Activated T-cell treated with anti-CD3 and anti-CD28 coated beads, Interleukin-2, amount 50 U/mL, for 4 hours (primary cell): ENCODE data around the gene SLC28A2. TPM values are rescaled to one million over a fixed set of nuclear protein-coding genes. Genes with fewer than 3 reads are reported as not detected.

Experiments used
- ATAC-seq, 2 donors: fragments of 200-7000 bp; cut with Tn5 transposase; one replicate each; pipeline ENCODE4 v1.10.0; 2021
- DNase-seq: peaks from one replicate; pipeline ENCODE4 v3.0.0-alpha.2; 2020
- H3K27me3 Mint-ChIP-seq: one replicate; pipeline ENCODE4 v1.8.0; 2021; ENCODE audit warnings: low read depth, mixed read lengths
- H3K36me3 Mint-ChIP-seq: one replicate; pipeline ENCODE4 v1.8.0; 2022; ENCODE audit warnings: mixed read lengths; ENCODE audit not compliant: insufficient read depth
- H3K4me1 Mint-ChIP-seq: one replicate; pipeline ENCODE4 v1.8.0; 2021; ENCODE audit warnings: low read depth, mixed read lengths
- H3K4me3 Mint-ChIP-seq: one replicate; pipeline ENCODE4 v1.8.0; 2021; ENCODE audit warnings: mild to moderate bottlenecking, moderate library complexity, mixed read lengths
- H3K9me3 Mint-ChIP-seq: one replicate; pipeline ENCODE4 v1.8.0; 2021; ENCODE audit warnings: mixed read lengths
- total RNA-seq, 3 donors: library from RNA; stranded (reverse); gene quantifications; one replicate each; pipeline ENCODE4 v1.2.1, GENCODE V29; 2021

The SLC28A2 gene, protein sequence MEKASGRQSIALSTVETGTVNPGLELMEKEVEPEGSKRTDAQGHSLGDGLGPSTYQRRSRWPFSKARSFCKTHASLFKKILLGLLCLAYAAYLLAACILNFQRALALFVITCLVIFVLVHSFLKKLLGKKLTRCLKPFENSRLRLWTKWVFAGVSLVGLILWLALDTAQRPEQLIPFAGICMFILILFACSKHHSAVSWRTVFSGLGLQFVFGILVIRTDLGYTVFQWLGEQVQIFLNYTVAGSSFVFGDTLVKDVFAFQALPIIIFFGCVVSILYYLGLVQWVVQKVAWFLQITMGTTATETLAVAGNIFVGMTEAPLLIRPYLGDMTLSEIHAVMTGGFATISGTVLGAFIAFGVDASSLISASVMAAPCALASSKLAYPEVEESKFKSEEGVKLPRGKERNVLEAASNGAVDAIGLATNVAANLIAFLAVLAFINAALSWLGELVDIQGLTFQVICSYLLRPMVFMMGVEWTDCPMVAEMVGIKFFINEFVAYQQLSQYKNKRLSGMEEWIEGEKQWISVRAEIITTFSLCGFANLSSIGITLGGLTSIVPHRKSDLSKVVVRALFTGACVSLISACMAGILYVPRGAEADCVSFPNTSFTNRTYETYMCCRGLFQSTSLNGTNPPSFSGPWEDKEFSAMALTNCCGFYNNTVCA
- under 1 TPM in 1 of 3 donors, not detected in 2; 0.14 TPM for total RNA-seq

GRCh38 chr15:45251888-45252287, at the start of gene SLC28A2:
TSS of gene SLC28A2 (plus strand) at chr15:45252234. CDS start at chr15:45253216, 982 bp downstream.
- Mint-ChIP-seq H3K9me3 (peaks cover 3% of the 10 kb centered on the region), H3K4me1 (no peaks in the 10 kb centered on the region), H3K4me3 (no peak within 1 kb of the TSS), H3K36me3 (peaks cover 8% of the 10 kb centered on the region), H3K27me3 (no peaks in the 10 kb centered on the region)
- ATAC-seq: no peak
- no peak for DNase-seq

- Mint-ChIP-seq H3K36me3 (no peaks in the 10 kb centered on the region), H3K4me3 (no peak overlapping the region), H3K4me1 (peaks cover 16% of the 10 kb centered on the region), H3K27me3 (peaks cover 6% of the 10 kb centered on the region), H3K9me3 (no peaks in the 10 kb centered on the region)
- ATAC-seq: no peak
- no peak for DNase-seq
These were observed 48.9 kb upstream of the SLC28A2 start for GRCh38 chr15:45203182-45203581.

- ATAC-seq (peak; percentile 45 to 49), DNase-seq (peak; percentile 36)
- Mint-ChIP-seq H3K4me1 (peaks cover 7% of the 10 kb centered on the region), H3K9me3 (no peaks in the 10 kb centered on the region), H3K36me3 (no peaks in the 10 kb centered on the region), H3K27me3 (peaks cover 15% of the 10 kb centered on the region), H3K4me3 (no peak overlapping the region)
These were observed 46.8 kb upstream of the SLC28A2 start for GRCh38 chr15:45205192-45205591.

GRCh38 chr15:45212493-45212892, 39.5 kb upstream of the SLC28A2 start:
- ATAC-seq (no peak), DNase-seq (no peak)
- Mint-ChIP-seq H3K36me3 (no peaks in the 10 kb centered on the region), H3K27me3 (peaks cover 13% of the 10 kb centered on the region), H3K9me3 (no peaks in the 10 kb centered on the region), H3K4me3 (no peak overlapping the region), H3K4me1 (no peaks in the 10 kb centered on the region)

DNA sequence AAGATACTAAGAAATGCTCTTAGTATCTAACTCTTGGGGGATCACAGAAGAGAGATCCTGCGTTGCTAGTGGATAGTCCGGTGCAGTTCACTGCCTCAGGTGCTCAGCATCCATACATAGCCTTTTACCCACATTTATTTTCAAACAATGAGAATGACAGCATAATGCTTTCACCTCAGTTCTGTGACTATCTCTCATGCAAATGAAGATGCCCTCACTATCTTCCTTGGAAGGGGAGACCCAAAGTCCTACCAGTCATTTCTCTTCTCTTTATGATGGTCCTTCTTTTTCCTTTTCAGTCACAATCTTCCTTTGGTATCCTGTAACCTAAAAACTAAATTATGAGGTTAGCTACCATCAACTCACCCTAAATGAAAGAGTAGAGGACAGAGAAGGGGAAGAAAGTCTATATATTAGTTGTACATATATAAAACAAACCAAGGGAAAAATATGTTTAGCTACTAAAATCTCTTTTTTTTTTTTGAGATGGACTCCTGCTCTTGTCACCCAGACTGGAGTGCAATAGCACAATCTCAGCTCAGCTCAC, 30.9 kb upstream of the SLC28A2 start:
- peaks cover 30% of the 10 kb centered on the region for H3K27me3 Mint-ChIP-seq
- DNase-seq: no peak
- H3K9me3 Mint-ChIP-seq: no peaks in the 10 kb centered on the region
- no peaks in the 10 kb centered on the region for H3K36me3 Mint-ChIP-seq
- no peaks in the 10 kb centered on the region for H3K4me1 Mint-ChIP-seq
- ATAC-seq: no peak
- no peak overlapping the region for H3K4me3 Mint-ChIP-seq

DNA sequence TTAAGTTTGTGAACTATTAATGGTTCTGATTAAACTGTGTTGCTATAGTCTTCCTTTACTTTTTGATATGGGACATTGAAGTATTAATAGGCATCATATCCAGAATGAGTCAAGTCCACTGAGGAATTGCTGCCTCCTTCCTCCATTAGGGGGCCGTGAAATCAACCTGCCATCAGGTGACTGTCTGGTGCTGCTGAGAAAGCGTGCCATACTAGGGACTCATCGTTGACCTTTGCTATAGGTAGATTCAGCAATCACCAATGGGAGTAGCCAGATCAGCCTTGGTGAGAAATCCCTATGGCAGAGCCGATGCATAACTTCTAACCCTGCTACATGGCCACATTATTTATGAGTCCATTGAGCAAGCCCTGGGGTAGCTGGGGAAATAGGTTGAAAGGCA, 30.1 kb upstream of the SLC28A2 start:
- ATAC-seq (no peak), DNase-seq (no peak)
- Mint-ChIP-seq H3K27me3 (peaks cover 34% of the 10 kb centered on the region), H3K36me3 (no peaks in the 10 kb centered on the region), H3K4me1 (no peaks in the 10 kb centered on the region), H3K9me3 (no peaks in the 10 kb centered on the region), H3K4me3 (no peak overlapping the region)

DNA sequence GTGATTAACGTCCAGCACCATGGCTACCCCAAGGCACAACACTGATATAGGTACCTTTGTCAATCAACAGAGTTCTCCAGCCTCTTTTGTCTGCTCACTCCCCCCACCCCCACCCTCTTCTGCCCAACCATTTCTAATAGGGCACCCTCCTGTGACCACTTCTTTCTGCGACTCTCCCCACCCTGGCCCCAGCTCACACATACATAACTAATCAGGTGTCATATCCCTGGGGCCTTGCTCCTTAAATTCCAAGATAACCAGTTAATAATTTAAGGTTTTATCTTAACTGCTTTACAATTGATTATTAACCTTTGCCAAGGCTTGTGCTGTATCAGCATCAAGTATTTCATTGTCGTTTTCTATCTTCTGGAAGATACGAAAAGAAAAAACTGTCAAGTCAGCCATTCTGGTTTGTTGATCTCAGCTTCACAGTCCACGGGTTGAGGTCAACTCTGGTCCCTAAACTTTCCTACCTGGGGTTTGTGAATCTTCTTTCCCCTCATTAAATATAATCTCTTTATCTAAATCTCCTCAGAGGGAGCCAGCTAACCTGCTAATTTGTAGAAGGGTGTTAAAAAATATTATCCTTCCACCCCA, 27.3 kb upstream of the SLC28A2 start:
- DNase-seq (no peak), ATAC-seq (no peak)
- H3K36me3 Mint-ChIP-seq: no peaks in the 10 kb centered on the region
- no peak overlapping the region for H3K4me3 Mint-ChIP-seq
- H3K9me3 Mint-ChIP-seq: no peaks in the 10 kb centered on the region
- no peaks in the 10 kb centered on the region for H3K4me1 Mint-ChIP-seq
- peaks cover 33% of the 10 kb centered on the region for H3K27me3 Mint-ChIP-seq

GRCh38 chr15:45225506-45226273, 26.3 kb upstream of the SLC28A2 start:
- Mint-ChIP-seq H3K4me3 (no peak overlapping the region), H3K27me3 (peaks cover 26% of the 10 kb centered on the region), H3K9me3 (no peaks in the 10 kb centered on the region), H3K4me1 (no peaks in the 10 kb centered on the region), H3K36me3 (no peaks in the 10 kb centered on the region)
- no peak for ATAC-seq
- DNase-seq: no peak

DNA sequence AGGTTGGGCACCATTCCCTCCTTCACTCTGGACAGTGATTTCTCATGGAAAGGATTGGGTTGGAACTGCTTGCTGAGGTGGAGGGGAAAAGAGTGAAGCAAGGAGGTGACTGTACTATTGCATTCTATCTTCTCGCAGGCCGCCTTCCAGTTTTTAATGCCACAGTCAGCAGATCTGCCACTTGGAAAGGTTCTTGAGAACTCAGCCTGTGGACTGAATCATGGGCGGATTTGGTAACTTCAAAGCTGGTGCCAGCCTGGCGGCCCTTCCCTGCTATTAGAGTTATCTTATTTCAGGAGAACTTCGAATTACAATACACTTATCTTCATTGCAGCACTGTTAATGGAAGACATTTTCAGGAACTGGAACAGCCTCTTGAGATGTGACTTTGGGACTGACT, 23.1 kb upstream of the SLC28A2 start:
- ATAC-seq (no peak), DNase-seq (no peak)
- peaks cover 13% of the 10 kb centered on the region for H3K9me3 Mint-ChIP-seq
- no peak overlapping the region for H3K4me3 Mint-ChIP-seq
- H3K36me3 Mint-ChIP-seq: no peaks in the 10 kb centered on the region
- peaks cover 14% of the 10 kb centered on the region for H3K27me3 Mint-ChIP-seq
- H3K4me1 Mint-ChIP-seq: no peaks in the 10 kb centered on the region

DNA sequence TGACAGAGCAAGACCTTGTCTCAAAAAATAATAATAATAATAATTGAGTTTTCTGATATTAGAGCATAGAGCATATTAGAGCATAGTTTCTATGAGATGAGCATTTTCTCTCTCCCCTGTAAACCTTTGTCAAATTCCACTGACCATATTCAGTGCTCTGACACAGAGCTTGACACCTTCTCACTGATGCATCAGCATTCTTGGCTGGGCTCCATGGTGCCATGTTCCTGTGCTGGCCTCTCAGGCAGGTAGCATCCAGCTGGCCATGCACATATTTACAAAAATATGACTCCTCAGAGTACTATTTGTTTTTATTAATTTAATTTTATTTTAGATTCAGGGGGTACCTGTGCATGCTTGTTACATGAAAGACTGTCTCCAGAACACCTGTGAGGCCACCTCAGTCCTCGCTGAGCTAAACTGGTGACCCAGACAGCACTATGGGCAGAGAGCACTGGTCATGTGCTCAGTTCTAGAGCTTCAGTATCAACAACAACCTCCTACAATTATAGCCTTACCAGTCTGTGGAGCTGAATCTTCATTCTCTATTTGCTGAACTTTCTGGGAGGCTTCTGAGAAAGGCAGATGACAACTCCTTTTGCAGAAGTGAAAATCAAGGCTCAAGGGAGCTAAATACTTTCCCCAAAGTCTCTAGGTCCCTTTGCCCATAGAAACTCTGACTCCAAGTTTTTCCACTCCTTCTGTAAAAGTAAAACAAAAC, 21.6 kb upstream of the SLC28A2 start:
- Mint-ChIP-seq H3K4me3 (no peak overlapping the region), H3K36me3 (no peaks in the 10 kb centered on the region), H3K9me3 (peaks cover 15% of the 10 kb centered on the region), H3K27me3 (peaks cover 11% of the 10 kb centered on the region), H3K4me1 (no peaks in the 10 kb centered on the region)
- DNase-seq (no peak), ATAC-seq (no peak)

- Mint-ChIP-seq H3K9me3 (peaks cover 20% of the 10 kb centered on the region), H3K27me3 (peaks cover 11% of the 10 kb centered on the region)
These were observed 20.9 kb upstream of the SLC28A2 start for GRCh38 chr15:45231132-45231531.

DNA sequence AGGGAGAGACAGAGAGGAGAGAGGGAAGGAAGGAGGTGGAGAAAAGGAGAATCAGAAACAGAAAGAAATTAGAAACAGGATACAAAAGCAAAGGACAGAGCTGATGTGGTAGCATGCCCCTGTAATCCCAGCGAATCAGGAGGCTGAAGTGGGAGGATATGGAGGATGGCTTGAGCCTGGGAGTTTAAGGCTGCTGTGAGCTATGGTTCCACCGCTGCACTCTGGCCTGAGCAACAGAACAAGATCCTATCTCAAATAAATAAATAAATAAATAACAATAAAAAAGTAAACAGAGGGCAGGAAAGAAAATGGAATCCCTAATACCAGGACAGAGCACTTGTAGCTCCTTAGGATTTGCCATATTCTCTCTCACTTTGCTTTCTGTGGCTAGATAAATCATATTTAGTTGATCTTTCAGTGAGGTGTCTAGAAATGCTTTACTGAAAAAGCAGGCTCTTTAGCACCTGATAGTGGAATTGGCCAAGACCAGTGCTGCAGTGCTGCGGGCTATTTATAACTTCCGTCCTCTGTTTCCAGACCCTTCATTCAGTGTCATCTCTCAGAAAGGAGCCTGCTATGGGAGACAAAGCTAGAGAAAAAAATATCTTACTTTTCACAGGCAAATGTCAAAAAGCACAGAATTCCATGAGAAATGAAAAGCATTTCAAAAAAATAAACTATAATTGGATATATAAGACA, 20.0 kb upstream of the SLC28A2 start:
- peaks cover 7% of the 10 kb centered on the region for H3K27me3 Mint-ChIP-seq
- H3K36me3 Mint-ChIP-seq: no peaks in the 10 kb centered on the region
- ATAC-seq (no peak), DNase-seq (no peak)
- H3K4me1 Mint-ChIP-seq: no peaks in the 10 kb centered on the region
- H3K9me3 Mint-ChIP-seq: peaks cover 29% of the 10 kb centered on the region
- no peak overlapping the region for H3K4me3 Mint-ChIP-seq

More at GRCh38 chr15:45231132-45231531, 20.9 kb upstream of the SLC28A2 start:
- ATAC-seq (no peak), DNase-seq (no peak)
- H3K4me3 Mint-ChIP-seq: no peak overlapping the region
- H3K36me3 Mint-ChIP-seq: no peaks in the 10 kb centered on the region
- H3K4me1 Mint-ChIP-seq: no peaks in the 10 kb centered on the region
